Dedifferentiated amniotic fluid mesenchymal stem cell (primary cell): ENCODE measurements around the gene TYW5.

Experiments used
- DNase-seq: peaks from one replicate; pipeline ENCODE4 v3.0.0-alpha.2; 2016; ENCODE audit errors: extremely low spot score

Gene TYW5

GRCh38 chr2:199973703-199974102, 18.4 kb upstream of the TYW5 start:
- peak; percentile 82 for DNase-seq

- no peak for DNase-seq
Observed at GRCh38 chr2:199972088-199972626, 16.9 kb upstream of the TYW5 start.

- DNase-seq, result no peak
Observed at GRCh38 chr2:199968126-199968525, 12.8 kb upstream of the TYW5 start.

GRCh38 chr2:199966976-199967375, 11.7 kb upstream of the TYW5 start:
- DNase-seq, result no peak

- no peak for DNase-seq
Observed at GRCh38 chr2:199966405-199966804, 11.1 kb upstream of the TYW5 start.

GRCh38 chr2:199962203-199962602, 6.9 kb upstream of the TYW5 start:
- no peak for DNase-seq

- no peak for DNase-seq
Observed at GRCh38 chr2:199958014-199958413, 2.7 kb upstream of the TYW5 start.

- DNase-seq, result no peak
Observed at GRCh38 chr2:199956062-199956380, 730 bp upstream of the TYW5 start.

GRCh38 chr2:199955007-199955338, 318 bp downstream of the TYW5 start:
- DNase-seq, result no peak

- no peak for DNase-seq
Observed at GRCh38 chr2:199951023-199951422, 4.3 kb downstream of the TYW5 start.

- DNase-seq, result no peak
Observed at GRCh38 chr2:199950396-199950795, 4.9 kb downstream of the TYW5 start.

GRCh38 chr2:199946836-199947235, 8.5 kb downstream of the TYW5 start:
- DNase-seq, result no peak

GRCh38 chr2:199946196-199946595, 9.1 kb downstream of the TYW5 start:
- no peak for DNase-seq

- no peak for DNase-seq
Observed at GRCh38 chr2:199943373-199943772, 11.9 kb downstream of the TYW5 start.

GRCh38 chr2:199940373-199940772, 14.9 kb downstream of the TYW5 start:
- DNase-seq, result peak; percentile 36

- no peak for DNase-seq
Observed at GRCh38 chr2:199936554-199936953, 18.7 kb downstream of the TYW5 start.

GRCh38 chr2:199933466-199933865, 21.8 kb downstream of the TYW5 start:
- DNase-seq, result no peak

GRCh38 chr2:199932312-199932855, 22.9 kb downstream of the TYW5 start:
- DNase-seq, result no peak

GRCh38 chr2:199929262-199929661, 26.0 kb downstream of the TYW5 start:
- no peak for DNase-seq

GRCh38 chr2:199928626-199929025, 26.7 kb downstream of the TYW5 start:
- no peak for DNase-seq

- DNase-seq, result no peak
Observed at GRCh38 chr2:199928226-199928625, 27.1 kb downstream of the TYW5 start.

GRCh38 chr2:199926806-199927205, 28.5 kb downstream of the TYW5 start:
- no peak for DNase-seq

- DNase-seq, result no peak
Observed at GRCh38 chr2:199923924-199924323, 31.4 kb downstream of the TYW5 start.

GRCh38 chr2:199922856-199923255, 32.4 kb downstream of the TYW5 start:
- no peak for DNase-seq

GRCh38 chr2:199916980-199917379, 38.3 kb downstream of the TYW5 start:
- DNase-seq, result no peak
